RWPE2 (cell line): ENCODE results near the gene APBA3.

Experiments
- ATAC-seq: fragments of 200-7000 bp; cut with Tn5 transposase; 3 replicates; pipeline ENCODE4 v1.9.1; 2021; ENCODE audit warnings: low read depth
- DNase-seq: peaks from one replicate; pipeline ENCODE4 v3.0.0-alpha.2; 2020; ENCODE audit warnings: low spot score
- H3K27ac ChIP-seq: fragments of 450-650 bp; 2 replicates; pipeline ENCODE4 v1.5.1; 2017; ENCODE audit warnings: mild to moderate bottlenecking; ENCODE audit not compliant: poor library complexity, severe bottlenecking
- H3K27me3 ChIP-seq: fragments of 250-450 bp; sonication (Bioruptor Pico); 2 replicates; pipeline ENCODE4 v1.5.1; 2021; ENCODE audit warnings: mild to moderate bottlenecking, moderate library complexity; ENCODE audit not compliant: insufficient read depth, poor library complexity, severe bottlenecking
- H3K36me3 ChIP-seq: fragments of 250-450 bp; sonication (Bioruptor Pico); 2 replicates; pipeline ENCODE4 v1.5.1; 2020; ENCODE audit warnings: low read depth, mild to moderate bottlenecking, moderate library complexity
- H3K4me1 ChIP-seq: fragments of 250-450 bp; sonication (Bioruptor Pico); 2 replicates; pipeline ENCODE4 v1.5.1; 2021; ENCODE audit warnings: mild to moderate bottlenecking, moderate library complexity; ENCODE audit not compliant: insufficient read depth, poor library complexity, severe bottlenecking
- H3K4me3 ChIP-seq: fragments of 250-450 bp; sonication (Bioruptor Pico); 2 replicates; pipeline ENCODE4 v1.5.1; 2021; ENCODE audit warnings: mild to moderate bottlenecking, moderate library complexity; ENCODE audit not compliant: severe bottlenecking
- H3K9me3 ChIP-seq: fragments of 250-450 bp; sonication (Bioruptor Pico); 2 replicates; pipeline ENCODE4 v1.5.1; 2021; ENCODE audit warnings: mild to moderate bottlenecking, moderate library complexity; ENCODE audit not compliant: severe bottlenecking
- TF ChIP-seq, protein P1 (sequence below): fragments of 450-650 bp; IDR thresholded peaks from one replicate; pipeline ENCODE4 v1.5.1; 2017; ENCODE audit warnings: mild to moderate bottlenecking, moderate library complexity; ENCODE audit not compliant: poor library complexity, severe bottlenecking

Gene APBA3

DNA sequence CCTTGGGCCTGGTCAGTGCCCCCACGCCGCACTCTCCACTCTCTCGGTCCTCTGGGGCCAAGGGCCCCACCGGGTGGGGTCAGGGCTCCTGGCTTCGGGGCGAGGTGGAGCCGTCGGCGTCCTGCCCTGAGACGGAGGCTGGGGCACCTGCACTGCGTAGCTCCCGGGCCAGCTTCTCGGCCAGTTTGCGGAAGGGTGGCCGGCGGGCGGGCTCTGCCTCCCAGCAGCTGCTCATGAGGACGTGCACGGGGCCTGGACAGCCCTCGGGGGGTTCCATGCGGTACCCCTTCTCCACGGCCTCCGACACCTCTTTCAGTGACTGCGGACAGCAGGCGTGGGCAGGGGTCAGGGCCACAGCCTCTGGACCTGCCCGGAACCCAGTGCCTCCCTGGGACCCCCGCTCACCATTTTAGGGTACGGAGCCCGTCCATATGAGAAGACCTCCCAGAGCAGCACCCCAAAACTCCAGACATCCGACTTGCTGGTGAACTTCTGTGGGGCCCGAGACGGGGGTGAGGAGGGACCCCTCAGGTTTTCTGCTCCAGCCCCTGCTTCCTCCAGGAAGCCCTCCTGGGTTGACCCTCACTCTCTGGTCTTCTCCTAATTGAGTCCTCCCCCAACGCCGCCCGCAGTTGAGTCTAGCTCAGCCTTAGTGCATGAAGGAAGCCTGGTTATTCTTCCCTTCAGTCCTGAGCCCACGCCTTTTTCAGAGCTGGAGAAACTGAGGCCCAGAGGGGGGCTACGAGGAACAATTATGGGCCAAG, 16.8 kb upstream of the APBA3 start:
- TF ChIP-seq, protein P1, sequence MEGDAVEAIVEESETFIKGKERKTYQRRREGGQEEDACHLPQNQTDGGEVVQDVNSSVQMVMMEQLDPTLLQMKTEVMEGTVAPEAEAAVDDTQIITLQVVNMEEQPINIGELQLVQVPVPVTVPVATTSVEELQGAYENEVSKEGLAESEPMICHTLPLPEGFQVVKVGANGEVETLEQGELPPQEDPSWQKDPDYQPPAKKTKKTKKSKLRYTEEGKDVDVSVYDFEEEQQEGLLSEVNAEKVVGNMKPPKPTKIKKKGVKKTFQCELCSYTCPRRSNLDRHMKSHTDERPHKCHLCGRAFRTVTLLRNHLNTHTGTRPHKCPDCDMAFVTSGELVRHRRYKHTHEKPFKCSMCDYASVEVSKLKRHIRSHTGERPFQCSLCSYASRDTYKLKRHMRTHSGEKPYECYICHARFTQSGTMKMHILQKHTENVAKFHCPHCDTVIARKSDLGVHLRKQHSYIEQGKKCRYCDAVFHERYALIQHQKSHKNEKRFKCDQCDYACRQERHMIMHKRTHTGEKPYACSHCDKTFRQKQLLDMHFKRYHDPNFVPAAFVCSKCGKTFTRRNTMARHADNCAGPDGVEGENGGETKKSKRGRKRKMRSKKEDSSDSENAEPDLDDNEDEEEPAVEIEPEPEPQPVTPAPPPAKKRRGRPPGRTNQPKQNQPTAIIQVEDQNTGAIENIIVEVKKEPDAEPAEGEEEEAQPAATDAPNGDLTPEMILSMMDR, result no peak
- H3K27ac ChIP-seq, result no peak overlapping the region

DNA sequence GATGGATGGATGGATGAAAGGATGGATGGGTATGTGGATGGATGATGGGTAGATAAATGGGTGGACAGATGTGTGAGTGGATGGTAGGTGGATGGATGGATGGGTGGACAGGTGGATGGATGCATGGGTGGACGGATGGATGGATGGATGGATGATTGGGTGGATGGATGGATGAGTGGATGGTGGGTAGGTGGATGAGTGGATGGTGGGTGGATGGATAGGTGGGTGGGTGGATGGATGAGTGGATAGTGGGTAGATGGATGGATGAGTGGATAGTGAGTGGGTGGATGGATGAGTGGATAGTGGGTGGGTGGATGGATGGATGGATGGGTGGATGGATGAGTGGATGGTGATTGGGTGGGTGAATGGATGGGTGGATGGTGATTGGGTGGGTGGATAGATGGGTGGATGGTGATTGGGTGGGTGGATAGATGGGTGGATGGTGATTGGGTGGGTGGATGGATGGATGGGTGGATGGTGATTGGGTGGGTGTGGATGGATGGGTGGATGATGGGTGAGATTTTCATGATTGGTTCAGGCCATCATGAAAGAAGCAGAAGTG, 15.1 kb upstream of the APBA3 start:
- DNase-seq, result no peak
- Histone ChIP-seq H3K27ac (no peak overlapping the region), H3K9me3 (peaks cover 3% of the 10 kb centered on the region), H3K27me3 (no peaks in the 10 kb centered on the region), H3K4me3 (no peak overlapping the region), H3K36me3 (no peaks in the 10 kb centered on the region), H3K4me1 (no peaks in the 10 kb centered on the region)
- TF ChIP-seq, protein P1, result no peak
- no peak for ATAC-seq

More for the DNA sequence above, 16.8 kb upstream of the APBA3 start:
- H3K4me1 ChIP-seq, result no peaks in the 10 kb centered on the region
- no peak overlapping the region for H3K4me3 ChIP-seq
- H3K27me3 ChIP-seq, result no peaks in the 10 kb centered on the region
- no peaks in the 10 kb centered on the region for H3K36me3 ChIP-seq
- DNase-seq, result no peak
- no peak for ATAC-seq
- peaks cover 7% of the 10 kb centered on the region for H3K9me3 ChIP-seq

DNA sequence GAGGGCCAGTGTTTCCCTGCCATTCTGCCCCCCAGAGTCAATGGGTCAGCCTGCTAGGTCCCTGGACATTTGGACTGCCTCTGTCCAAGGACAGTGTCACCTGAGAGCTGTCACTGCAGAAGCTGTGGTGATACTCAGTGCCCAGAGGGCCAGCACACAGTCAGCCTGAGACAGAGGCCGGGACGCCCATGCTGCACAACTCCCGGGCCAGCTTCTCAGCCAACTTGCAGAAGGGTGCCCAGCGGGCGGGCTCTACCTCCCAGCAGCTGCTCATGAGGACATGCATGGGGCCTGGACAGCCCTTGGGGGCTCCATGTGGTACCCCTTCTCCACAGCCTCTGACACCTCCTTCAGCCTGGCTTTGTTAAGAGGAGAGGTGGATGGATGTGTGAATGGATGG, 14.3 kb upstream of the APBA3 start:
- ATAC-seq, result no peak

DNA sequence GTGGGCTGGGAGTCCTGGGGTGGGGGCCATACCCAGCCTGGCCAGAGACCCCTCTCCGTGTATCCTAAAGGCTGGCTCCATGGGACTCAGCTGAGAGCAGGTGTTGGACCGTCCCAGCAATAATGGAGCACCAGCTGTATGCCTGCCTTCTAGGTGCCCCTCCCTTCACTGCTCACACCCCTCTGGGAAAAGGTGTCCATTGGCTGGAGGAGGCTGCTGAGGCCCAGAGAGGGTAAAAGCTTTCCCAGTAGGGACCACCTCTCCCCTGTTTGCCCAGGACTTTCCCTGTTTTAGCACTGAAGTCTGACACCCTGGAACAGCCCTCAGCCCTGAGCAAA, 13.9 kb upstream of the APBA3 start:
- TF ChIP-seq, protein P1, result no peak
- no peak overlapping the region for H3K27ac ChIP-seq
- H3K4me3 ChIP-seq, result no peak overlapping the region
- H3K4me1 ChIP-seq, result no peaks in the 10 kb centered on the region
- ATAC-seq (no peak), DNase-seq (no peak)
- no peaks in the 10 kb centered on the region for H3K36me3 ChIP-seq
- no peaks in the 10 kb centered on the region for H3K27me3 ChIP-seq
- H3K9me3 ChIP-seq, result no peaks in the 10 kb centered on the region

More for the DNA sequence above, 14.3 kb upstream of the APBA3 start:
- no peaks in the 10 kb centered on the region for H3K27me3 ChIP-seq
- TF ChIP-seq, protein P1, result no peak
- H3K27ac ChIP-seq, result no peak overlapping the region
- DNase-seq, result no peak
- no peaks in the 10 kb centered on the region for H3K9me3 ChIP-seq
- H3K4me3 ChIP-seq, result no peak overlapping the region
- H3K4me1 ChIP-seq, result no peaks in the 10 kb centered on the region
- H3K36me3 ChIP-seq, result no peaks in the 10 kb centered on the region
